K562 (cell line): ENCODE measurements around the gene LETM1. TPM values are rescaled to one million over a fixed set of nuclear protein-coding genes. Genes with fewer than 3 reads are reported as not detected.

Source experiments
- ATAC-seq: fragments of 200-7000 bp; cut with Tn5 transposase; 3 replicates; pipeline ENCODE4 v1.9.1; 2020; ENCODE audit warnings: moderate library complexity
- BruUV-seq: library from RNA; stranded (reverse); fragments of 400-500 nt; replicated peaks from 2 replicates; lab custom pipeline; 2021; lab: Mats Ljungman, UMichigan
- CTCF ChIA-PET: fragments of 300-600 bp; formaldehyde crosslinking; extraction: SDS; loops from one replicate; lab custom pipeline; 2021; ENCODE audit warnings: low intra/inter-chr PET ratio; lab: Yijun Ruan, JAX
- POLR2A ChIA-PET: fragments of 300-600, 350-650 bp; sonication (Branson Sonifier 250); formaldehyde crosslinking; extraction: SDS; loops from one replicate; lab custom pipeline; 2021; ENCODE audit warnings: antibody characterized with exemption, inconsistent platforms; lab: Yijun Ruan, JAX
- DNase-seq, 4 experiments: peaks; one replicate each; pipeline versions ENCODE4 v3.0.0 to v3.0.0-alpha.2; 2011 to 2018; ENCODE audit warnings: low spot score in 3 of 4, mixed read lengths in 3 of 4; ENCODE audit errors: extremely low read depth in 1 of 4
- FAIRE-seq: peaks from 2 replicates; lab custom pipeline; 2011; peaks lifted over from hg19 to GRCh38; lab: Jason Lieb, UNC
- H2AFZ ChIP-seq: 2 replicates; pipeline ENCODE4 v1.6.0; 2011; ENCODE audit warnings: low read depth, low read length, control low read depth, inconsistent platforms
- H3K27ac ChIP-seq: fragments of 200-600 bp; 3 replicates; pipeline ENCODE4 v1.8.0; 2011; ENCODE audit warnings: low read depth, mild to moderate bottlenecking, control low read depth, inconsistent platforms, low read length, moderate library complexity, mixed read lengths; ENCODE audit errors: extremely low read depth
- H3K27me3 ChIP-seq, 2 experiments: fragments of 300-600 bp in 1 of 2; 2 replicates in 1 of 2; 3 replicates in 1 of 2; pipeline versions ENCODE4 v1.6.0 to v1.8.0; 2011; ENCODE audit warnings: inconsistent platforms in 2 of 2, low read length in 2 of 2, mild to moderate bottlenecking in 1 of 2, mixed read lengths in 1 of 2, moderate library complexity in 1 of 2; ENCODE audit not compliant: control insufficient read depth in 2 of 2, insufficient read depth in 2 of 2
- H3K36me3 ChIP-seq: fragments of 300-600 bp; 3 replicates; pipeline ENCODE4 v1.8.0; 2011; ENCODE audit warnings: mild to moderate bottlenecking, low read length, inconsistent platforms; ENCODE audit not compliant: control insufficient read depth, insufficient read depth
- H3K4me1 ChIP-seq, 2 experiments: fragments of 200-600 bp in 1 of 2; replicated peaks in 1 of 2; 2 replicates in 1 of 2; 3 replicates in 1 of 2; pipeline versions ENCODE4 v1.5.1 to v1.8.0; 2011; ENCODE audit warnings: inconsistent platforms in 2 of 2, low read length in 2 of 2, mild to moderate bottlenecking in 1 of 2, mixed read lengths in 1 of 2, moderate library complexity in 1 of 2; ENCODE audit not compliant: control insufficient read depth in 2 of 2, insufficient read depth in 2 of 2
- H3K4me2 ChIP-seq: 2 replicates; pipeline ENCODE4 v1.6.1; 2011; ENCODE audit warnings: low read length, control low read depth, inconsistent platforms, mixed read lengths; ENCODE audit not compliant: insufficient read depth
- H3K4me3 ChIP-seq: fragments of 200-600 bp; sonication (generic), shearing (Covaris generic); 2 replicates; pipeline ENCODE4 v1.5.1; 2016; ENCODE audit warnings: control low read depth, inconsistent platforms
- H3K79me2 ChIP-seq: fragments of 200-600 bp; 3 replicates; pipeline ENCODE4 v1.8.0; 2011; ENCODE audit warnings: low read length, inconsistent platforms; ENCODE audit not compliant: control insufficient read depth, insufficient read depth
- H3K9ac ChIP-seq, 2 experiments: 2 replicates each; pipeline versions ENCODE4 v1.6.0 to v1.6.1; 2011; ENCODE audit warnings: low read depth in 2 of 2, low read length in 2 of 2, control low read depth in 1 of 2, inconsistent platforms in 1 of 2, mild to moderate bottlenecking in 1 of 2, mixed read lengths in 1 of 2; ENCODE audit not compliant: insufficient read depth in 1 of 2
- H3K9me1 ChIP-seq: one replicate; pipeline ENCODE4 v1.6.0; 2011; ENCODE audit warnings: inconsistent platforms, mild to moderate bottlenecking, low read length, moderate library complexity; ENCODE audit not compliant: control insufficient read depth, insufficient read depth
- H3K9me3 ChIP-seq: replicated peaks from 2 replicates; pipeline ENCODE4 v1.5.1; 2011; ENCODE audit warnings: low read depth, low read length, inconsistent platforms; ENCODE audit not compliant: control insufficient read depth, insufficient read depth
- H4K20me1 ChIP-seq: replicated peaks from 2 replicates; pipeline ENCODE4 v1.6.1; 2011; ENCODE audit warnings: low read length, inconsistent platforms, mixed read lengths; ENCODE audit not compliant: control insufficient read depth, insufficient read depth
- CCAR2 ChIP-seq: fragments of 200-400 bp; formaldehyde crosslinking; IDR thresholded peaks from 2 replicates; pipeline ENCODE4 v1.6.1; 2017; ENCODE audit warnings: mild to moderate bottlenecking, low read depth, low read length
- DIDO1 ChIP-seq: fragments of 450-650 bp; IDR thresholded peaks from 2 replicates; pipeline ENCODE4 v1.6.1; 2016; ENCODE audit warnings: low read depth, missing biosample characterization, missing genetic modification characterization
- FOXO4 ChIP-seq: fragments of 450-650 bp; formaldehyde crosslinking; IDR thresholded peaks from 2 replicates; pipeline ENCODE4 v1.4.0; 2020; ENCODE audit warnings: mild to moderate bottlenecking, moderate library complexity
- JUND ChIP-seq, 2 experiments: IDR thresholded peaks; 2 replicates in 1 of 2; 3 replicates in 1 of 2; pipeline ENCODE4 v1.6.1; 2011; ENCODE audit warnings: borderline replicate concordance in 2 of 2, low read depth in 2 of 2, low read length in 2 of 2, improper control_type of control experiment in 1 of 2, missing biosample characterization in 1 of 2, missing genetic modification characterization in 1 of 2, missing genetic modification reagents in 1 of 2
- KHSRP ChIP-seq: fragments of 450-650 bp; IDR thresholded peaks from 2 replicates; pipeline ENCODE4 v1.6.1; 2017
- NR2C2 ChIP-seq, 2 experiments: fragments of 200-800 bp in 1 of 2; sonication (Bioruptor generic) in 1 of 2; sonication (generic) in 1 of 2; formaldehyde crosslinking in 1 of 2; IDR thresholded peaks; 2 replicates each; pipeline versions ENCODE4 v1.6.1 to v1.8.0; 2016 to 2022; ENCODE audit warnings: mild to moderate bottlenecking in 1 of 2, missing compliant biosample characterization in 1 of 2, missing genetic modification characterization in 1 of 2, missing genetic modification reagents in 1 of 2
- PHF20 ChIP-seq: fragments of 450-650 bp; IDR thresholded peaks from 2 replicates; pipeline ENCODE4 v1.6.1; 2018; ENCODE audit not compliant: partially characterized antibody
- RBM17 ChIP-seq: fragments of 200-400 bp; formaldehyde crosslinking; IDR thresholded peaks from 2 replicates; pipeline ENCODE4 v1.6.1; 2017; ENCODE audit warnings: low read depth, mild to moderate bottlenecking, low read length, borderline replicate concordance
- STAT5A ChIP-seq: IDR thresholded peaks from 2 replicates; pipeline ENCODE4 v1.6.1; 2012; ENCODE audit warnings: low read length, inconsistent platforms, borderline replicate concordance
- WHSC1 ChIP-seq: IDR thresholded peaks from one replicate; pipeline ENCODE4 v1.6.1; 2012; ENCODE audit warnings: low read length, control low read depth, inconsistent platforms
- ZFP1 ChIP-seq: fragments of 450-650 bp; formaldehyde crosslinking; IDR thresholded peaks from 2 replicates; pipeline ENCODE4 v1.4.0; 2020; ENCODE audit warnings: mild to moderate bottlenecking, mixed read lengths
- ZNF212 ChIP-seq: fragments of 450-650 bp; formaldehyde crosslinking; IDR thresholded peaks from 2 replicates; pipeline ENCODE4 v1.4.0; 2020; ENCODE audit warnings: mild to moderate bottlenecking
- ZNF217 ChIP-seq: sonication (generic); formaldehyde crosslinking; IDR thresholded peaks from 2 replicates; pipeline ENCODE4 v1.8.0; 2022; ENCODE audit warnings: mild to moderate bottlenecking, missing genetic modification reagents
- WGBS: fragments of 100-300 bp; shearing (Covaris generic); methylation state at CpG from one replicate; pipeline ENCODE4 v1.1.6; 2016; ENCODE audit warnings: low coverage, mixed read lengths; ENCODE audit not compliant: insufficient coverage; ENCODE audit errors: missing lambda C conversion rate; 5-methylcytosine and 5-hydroxymethylcytosine counted together
- in situ Hi-C: fragments of 300-500 bp; cut with MboI; formaldehyde crosslinking; loops from 4 replicates; pipeline ENCODE4 v1.15.0; 2018; ENCODE audit warnings: inconsistent platforms, mixed read lengths
- intact Hi-C: fragments of 100-400 bp; cut with micrococcal nuclease; formaldehyde crosslinking; loops from 2 replicates; pipeline ENCODE4 v1.14.2; 2022
- polyA plus RNA-seq, 8 experiments: library from polyadenylated mRNA; depleted of rRNA in 4 of 8; stranded (reverse) in 5 of 8; unstranded in 3 of 8; fragments of >200 nt; fragmentation: Nextera tagmentation in 2 of 8; fragmentation: Illumina TruSeq in 1 of 8; extraction: Ambion mirVana in 2 of 8; extraction: Trizol in 1 of 8; gene quantifications; 2 replicates each; pipeline versions ENCODE4 v1.2.1 to v1.2.3, GENCODE V29; 2011 to 2014; ENCODE audit warnings: inconsistent platforms in 1 of 8, missing spikeins in 1 of 8
- total RNA-seq, 7 experiments: library from RNA; depleted of rRNA in 6 of 7; stranded (reverse); fragments of >200 nt in 6 of 7; fragmentation: Illumina TruSeq in 2 of 7; extraction: Trizol in 2 of 7; gene quantifications; 2 replicates each; pipeline versions ENCODE4 v1.2.1 to v1.2.3, GENCODE V29; 2011 to 2021; ENCODE audit warnings: low replicate concordance in 1 of 7
- TF ChIP-seq, protein P1 (sequence below): sonication (generic); formaldehyde crosslinking; IDR thresholded peaks from 2 replicates; pipeline ENCODE4 v1.8.0; 2022; ENCODE audit warnings: missing genetic modification reagents, mild to moderate bottlenecking, borderline replicate concordance
- TF ChIP-seq, protein P2 (sequence below): fragments of 450-650 bp; IDR thresholded peaks from 2 replicates; pipeline ENCODE4 v1.6.1; 2016; ENCODE audit warnings: missing biosample characterization, missing genetic modification characterization

LETM1 gene
- total and polyA plus RNA-seq, 9 of the 15 experiments (the other 6 are each of a cell fraction or from before 2014, with no cell fraction given), result 3.9 to 109 (median 35.0) TPM

DNA sequence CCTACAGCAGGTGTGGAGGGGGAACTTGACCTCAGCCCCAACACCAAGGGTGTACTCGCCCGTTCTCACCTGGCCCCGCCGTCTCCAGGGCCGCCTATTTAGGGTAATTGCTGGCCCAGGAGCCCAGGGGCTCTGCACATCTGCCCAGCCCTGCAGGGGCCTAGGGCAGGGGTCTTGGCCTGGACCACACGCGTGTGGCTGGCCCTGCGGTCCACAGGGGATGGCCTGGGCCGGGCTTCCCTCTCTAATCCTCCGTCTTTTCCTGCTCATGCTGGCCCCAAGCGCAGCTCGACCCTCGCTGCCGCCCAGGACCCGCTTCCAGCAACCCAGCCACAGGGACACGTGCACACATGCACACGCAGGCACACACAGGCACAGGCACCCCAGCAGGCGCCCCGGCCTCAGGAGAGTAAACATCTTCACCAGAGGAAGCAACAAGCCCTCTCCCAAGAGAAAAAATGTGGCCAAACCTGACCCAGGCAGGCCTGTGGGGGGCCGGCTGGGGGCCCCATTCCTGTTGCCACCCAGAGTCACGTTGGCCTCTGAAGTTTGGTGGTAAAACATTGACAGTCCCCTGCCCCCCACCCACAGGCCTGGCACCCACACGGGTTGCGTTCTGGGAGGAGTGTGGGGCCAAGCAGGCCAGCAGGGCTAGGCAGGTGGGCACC, 87.5 kb downstream of the LETM1 start:
- Histone ChIP-seq H3K4me3 (no peak overlapping the region), H2AFZ (no peak overlapping the region), H3K79me2 (no peaks in the 10 kb centered on the region), H3K9me3 (no peaks in the 10 kb centered on the region), H3K4me2 (0 out of 2 replicates have a peak overlapping the region, but pooled peaks have one; percentile 14), H4K20me1 (0 out of 2 replicates have a peak, but pooled peaks cover 3% of the 10 kb centered on the region), H3K4me1 (peaks cover 2 to 87% of the 10 kb centered on the region in 2 experiments; a peak in 3 of 5 replicates), H3K9ac (no peak overlapping the region; a peak in 1 of 4 replicates), H3K9me1 (no peaks in the 10 kb centered on the region), H3K27me3 (no peaks in the 10 kb centered on the region), H3K36me3 (no peaks in the 10 kb centered on the region), H3K27ac (no peak overlapping the region)
- intact Hi-C loops, result no loop called here
- POLR2A ChIA-PET, result interaction anchor here (0.6 to 1.2 kb wide), 3 partner anchors 10 to 25 kb away, joined by 3 to 5 read pairs (median 4); partner anchors contain the start of gene FGFR3
- no TSS peak for BruUV-seq
- in situ Hi-C loops, result no loop called here
- CTCF ChIA-PET, result no interaction called here
- DNase-seq, result no peak
- TF ChIP-seq DIDO1 (no peak), RBM17 (no peak), NR2C2 (CRISPR knock-in tag; IDR thresholded peaks at IDR 0.05) (no peak), NR2C2 (tag; IDR thresholded peaks at IDR 0.05) (no peak), CCAR2 (no peak), ZNF212 (CRISPR knock-in tag) (no peak), ZNF217 (CRISPR knock-in tag) (no peak), PHF20 (no peak), KHSRP (no peak), WHSC1 (no peak), FOXO4 (CRISPR knock-in tag) (no peak), JUND (IDR thresholded peaks at IDR 0.05; ENCODE audit: borderline replicate concordance, low read depth, low read length) (no peak), JUND (tag; IDR thresholded peaks at IDR 0.05; ENCODE audit: borderline replicate concordance, low read depth, low read length) (no peak), ZFP1 (CRISPR knock-in tag) (no peak), STAT5A (no peak)
- TF ChIP-seq, protein P1, sequence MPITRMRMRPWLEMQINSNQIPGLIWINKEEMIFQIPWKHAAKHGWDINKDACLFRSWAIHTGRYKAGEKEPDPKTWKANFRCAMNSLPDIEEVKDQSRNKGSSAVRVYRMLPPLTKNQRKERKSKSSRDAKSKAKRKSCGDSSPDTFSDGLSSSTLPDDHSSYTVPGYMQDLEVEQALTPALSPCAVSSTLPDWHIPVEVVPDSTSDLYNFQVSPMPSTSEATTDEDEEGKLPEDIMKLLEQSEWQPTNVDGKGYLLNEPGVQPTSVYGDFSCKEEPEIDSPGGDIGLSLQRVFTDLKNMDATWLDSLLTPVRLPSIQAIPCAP (CRISPR knock-in tag), result no peak
- TF ChIP-seq, protein P2, sequence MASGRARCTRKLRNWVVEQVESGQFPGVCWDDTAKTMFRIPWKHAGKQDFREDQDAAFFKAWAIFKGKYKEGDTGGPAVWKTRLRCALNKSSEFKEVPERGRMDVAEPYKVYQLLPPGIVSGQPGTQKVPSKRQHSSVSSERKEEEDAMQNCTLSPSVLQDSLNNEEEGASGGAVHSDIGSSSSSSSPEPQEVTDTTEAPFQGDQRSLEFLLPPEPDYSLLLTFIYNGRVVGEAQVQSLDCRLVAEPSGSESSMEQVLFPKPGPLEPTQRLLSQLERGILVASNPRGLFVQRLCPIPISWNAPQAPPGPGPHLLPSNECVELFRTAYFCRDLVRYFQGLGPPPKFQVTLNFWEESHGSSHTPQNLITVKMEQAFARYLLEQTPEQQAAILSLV (tag), result no peak
- ATAC-seq, result no peak
- WGBS, result 51% methylated on average over 14 of the region's 23 CpGs
- no peak for FAIRE-seq
